ENCODE data around the gene DGKQ.

DNA sequence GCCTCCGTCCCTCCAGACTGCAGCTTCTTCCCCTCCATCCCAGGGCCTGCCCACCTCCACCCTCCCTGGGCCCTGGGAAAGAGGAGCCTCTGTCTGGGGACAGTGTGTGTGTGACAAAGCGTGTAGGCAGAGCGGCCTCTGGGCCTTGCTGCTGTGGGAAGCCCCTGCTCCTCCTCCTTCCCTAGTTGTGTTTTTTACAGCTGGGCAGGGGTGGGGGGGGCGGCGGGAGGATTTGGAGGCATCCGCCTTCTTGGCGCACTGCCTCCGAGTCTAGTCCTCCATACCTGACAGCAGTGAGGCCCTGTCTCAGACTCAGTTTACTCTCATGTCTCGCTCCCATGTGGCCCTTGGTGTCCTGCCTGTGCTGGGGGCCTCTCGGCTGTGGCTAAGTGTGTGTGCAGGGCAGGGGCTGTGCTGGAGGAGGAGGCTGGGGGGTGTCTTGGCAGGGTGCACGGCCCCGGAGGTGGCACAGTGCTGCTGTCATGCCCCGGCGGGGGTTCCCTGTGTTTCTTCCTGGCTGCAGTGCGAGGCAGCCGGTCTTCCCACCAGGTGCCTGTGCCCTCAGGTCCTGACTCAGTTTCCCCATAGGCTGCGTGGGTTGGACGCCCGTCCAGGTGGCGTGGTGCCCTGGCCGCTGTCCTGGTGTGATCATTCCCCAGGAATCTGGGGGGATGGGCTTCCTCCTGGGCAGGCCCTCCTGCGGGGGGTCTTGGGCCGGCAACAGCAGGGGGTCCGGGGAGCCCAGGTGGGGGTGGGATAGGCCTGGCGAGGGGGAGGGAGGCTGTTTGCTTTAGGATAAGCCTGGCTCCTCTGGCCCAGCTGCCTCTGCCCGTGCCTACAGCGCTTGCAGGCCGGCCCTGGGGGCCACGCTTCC, 45.0 kb upstream of the DGKQ start:
- TF ChIP-seq, protein P1, sequence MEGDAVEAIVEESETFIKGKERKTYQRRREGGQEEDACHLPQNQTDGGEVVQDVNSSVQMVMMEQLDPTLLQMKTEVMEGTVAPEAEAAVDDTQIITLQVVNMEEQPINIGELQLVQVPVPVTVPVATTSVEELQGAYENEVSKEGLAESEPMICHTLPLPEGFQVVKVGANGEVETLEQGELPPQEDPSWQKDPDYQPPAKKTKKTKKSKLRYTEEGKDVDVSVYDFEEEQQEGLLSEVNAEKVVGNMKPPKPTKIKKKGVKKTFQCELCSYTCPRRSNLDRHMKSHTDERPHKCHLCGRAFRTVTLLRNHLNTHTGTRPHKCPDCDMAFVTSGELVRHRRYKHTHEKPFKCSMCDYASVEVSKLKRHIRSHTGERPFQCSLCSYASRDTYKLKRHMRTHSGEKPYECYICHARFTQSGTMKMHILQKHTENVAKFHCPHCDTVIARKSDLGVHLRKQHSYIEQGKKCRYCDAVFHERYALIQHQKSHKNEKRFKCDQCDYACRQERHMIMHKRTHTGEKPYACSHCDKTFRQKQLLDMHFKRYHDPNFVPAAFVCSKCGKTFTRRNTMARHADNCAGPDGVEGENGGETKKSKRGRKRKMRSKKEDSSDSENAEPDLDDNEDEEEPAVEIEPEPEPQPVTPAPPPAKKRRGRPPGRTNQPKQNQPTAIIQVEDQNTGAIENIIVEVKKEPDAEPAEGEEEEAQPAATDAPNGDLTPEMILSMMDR (IDR thresholded peaks at IDR 0.05): no peak
- no peak for TF ChIP-seq POLR2A (IDR thresholded peaks at IDR 0.05)
